HG02870 (cell line): ENCODE results near the gene KCNK16.

Experiments used
- ATAC-seq: cut with Tn5 transposase; IDR thresholded peaks from one replicate; pipeline ENCODE4 v1.9.1; 2021; ENCODE audit warnings: mild to moderate bottlenecking, moderate library complexity; ENCODE audit not compliant: unreplicated experiment

KCNK16 gene

DNA sequence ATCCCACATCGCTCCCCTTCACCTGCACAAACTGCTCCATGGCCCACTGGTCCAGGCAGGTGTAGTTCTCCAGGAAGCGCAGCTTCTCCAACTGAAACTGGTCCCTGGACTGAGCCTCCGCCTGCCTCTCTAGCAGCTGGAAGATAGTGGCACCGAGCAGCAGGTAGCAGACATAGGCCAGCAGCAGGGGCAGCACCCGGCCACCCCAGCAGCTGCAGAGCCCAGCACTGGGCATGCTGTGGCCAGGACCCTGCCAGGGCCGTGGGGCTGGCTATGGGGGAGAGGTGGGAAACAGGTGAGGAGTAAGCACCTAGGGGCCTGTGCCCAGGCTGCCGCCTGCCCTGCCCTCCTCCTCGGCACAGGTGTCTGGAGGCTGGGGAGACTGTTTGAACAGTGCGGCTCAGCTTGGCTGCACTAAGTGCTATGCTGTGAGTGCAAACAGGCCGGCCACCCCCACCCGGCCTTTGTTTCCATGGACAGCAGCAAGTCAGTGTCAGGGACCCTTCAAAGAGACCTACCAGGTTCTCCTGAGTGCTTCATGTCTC lies at the start of gene KCNK16:
TSS of gene KCNK16 (minus strand) at position 397 of the 545 bp plus-strand sequence. CDS start at position 235, 162 bp downstream.
- ATAC-seq = no peak

DNA sequence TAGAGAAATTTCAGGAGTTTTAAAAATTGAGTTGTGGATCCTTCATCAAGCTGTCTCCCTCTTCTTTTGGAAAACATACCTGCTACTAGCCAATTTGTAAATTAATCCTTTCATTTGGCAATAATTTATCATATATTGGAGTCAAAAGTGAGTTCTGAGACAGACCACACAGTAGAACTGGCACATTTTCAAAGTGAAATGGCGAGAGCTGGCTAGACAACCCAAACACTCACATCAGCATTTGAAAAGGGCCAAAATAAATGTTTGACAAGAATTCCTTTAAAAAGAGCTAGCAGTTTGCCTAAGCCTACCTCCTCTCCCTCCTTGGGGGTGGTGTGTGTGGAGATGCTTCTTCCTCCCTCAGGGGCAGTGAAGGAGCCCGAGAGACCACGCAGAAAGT lies 47.9 kb upstream of the KCNK16 start:
- ATAC-seq = no peak

- ATAC-seq = no peak
Measured at GRCh38 chr6:39369987-39370386, 47.5 kb upstream of the KCNK16 start.

DNA sequence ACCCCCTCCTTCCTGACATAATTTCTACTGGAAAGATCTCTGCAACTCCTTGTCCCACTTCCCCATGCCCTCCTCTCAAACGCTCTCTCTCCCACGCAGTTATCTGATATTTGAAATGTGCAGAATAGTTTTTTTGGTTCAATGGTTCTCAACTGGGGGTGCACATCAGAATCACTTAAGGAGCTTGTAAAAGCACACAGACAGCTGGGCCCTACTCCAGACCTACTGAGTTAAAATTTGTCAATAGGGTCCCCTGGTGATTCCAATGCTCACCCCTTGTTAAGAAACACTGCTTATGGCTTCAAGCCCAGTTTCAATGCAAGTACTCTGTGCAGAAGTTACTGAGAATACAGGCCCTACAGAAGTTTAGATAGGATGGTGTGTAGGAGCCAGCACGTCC lies 45.2 kb upstream of the KCNK16 start:
- no peak for ATAC-seq

GRCh38 chr6:39366931-39367618 lies 44.6 kb upstream of the KCNK16 start:
- no peak for ATAC-seq

- no peak for ATAC-seq
Measured at GRCh38 chr6:39365281-39366074, 43.0 kb upstream of the KCNK16 start.

DNA sequence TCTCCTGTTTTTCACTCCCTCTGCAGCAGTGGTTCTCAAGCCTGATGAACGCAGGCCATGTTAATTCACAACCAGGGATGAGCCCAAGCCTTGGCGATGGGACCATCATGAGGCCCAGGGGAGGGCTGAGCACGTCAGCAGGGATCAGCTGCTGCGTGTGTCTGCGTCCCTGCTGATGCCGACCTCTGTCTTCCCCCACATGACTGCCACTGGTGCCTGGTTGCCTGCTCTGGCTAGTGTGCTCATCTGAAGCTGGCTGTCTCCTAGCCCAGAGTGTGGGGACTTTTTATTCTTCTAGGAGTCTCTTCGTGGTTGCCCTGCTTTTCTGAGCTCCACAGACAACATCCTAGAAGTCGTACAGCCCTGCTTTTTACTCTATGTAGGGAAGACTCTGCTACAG lies 40.8 kb upstream of the KCNK16 start:
- ATAC-seq = no peak

- no peak for ATAC-seq
Measured at GRCh38 chr6:39362487-39362865, 40.0 kb upstream of the KCNK16 start.

GRCh38 chr6:39361657-39362486 lies 39.4 kb upstream of the KCNK16 start:
- ATAC-seq = no peak

DNA sequence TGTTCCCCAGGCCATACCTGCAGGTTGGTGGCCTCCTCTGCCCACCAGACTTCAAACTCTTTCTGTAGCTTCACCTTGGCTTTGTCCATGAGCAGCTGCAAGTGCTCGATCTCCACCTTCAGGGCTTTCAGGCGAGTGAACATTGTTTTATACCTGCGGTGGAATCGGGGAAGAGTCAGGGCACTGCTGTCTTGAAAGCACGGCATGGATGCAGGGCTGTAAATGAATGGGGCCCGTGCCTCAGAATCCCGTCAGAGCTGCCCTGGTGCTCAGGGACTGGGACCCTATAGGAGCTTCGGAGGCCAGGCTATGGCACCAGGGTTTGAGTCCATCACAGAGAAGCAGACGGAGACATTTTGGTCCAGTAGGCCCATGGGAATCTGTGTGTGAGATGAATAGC lies 37.9 kb upstream of the KCNK16 start:
- ATAC-seq = no peak

- no peak for ATAC-seq
Measured at GRCh38 chr6:39357998-39358686, 35.6 kb upstream of the KCNK16 start.

DNA sequence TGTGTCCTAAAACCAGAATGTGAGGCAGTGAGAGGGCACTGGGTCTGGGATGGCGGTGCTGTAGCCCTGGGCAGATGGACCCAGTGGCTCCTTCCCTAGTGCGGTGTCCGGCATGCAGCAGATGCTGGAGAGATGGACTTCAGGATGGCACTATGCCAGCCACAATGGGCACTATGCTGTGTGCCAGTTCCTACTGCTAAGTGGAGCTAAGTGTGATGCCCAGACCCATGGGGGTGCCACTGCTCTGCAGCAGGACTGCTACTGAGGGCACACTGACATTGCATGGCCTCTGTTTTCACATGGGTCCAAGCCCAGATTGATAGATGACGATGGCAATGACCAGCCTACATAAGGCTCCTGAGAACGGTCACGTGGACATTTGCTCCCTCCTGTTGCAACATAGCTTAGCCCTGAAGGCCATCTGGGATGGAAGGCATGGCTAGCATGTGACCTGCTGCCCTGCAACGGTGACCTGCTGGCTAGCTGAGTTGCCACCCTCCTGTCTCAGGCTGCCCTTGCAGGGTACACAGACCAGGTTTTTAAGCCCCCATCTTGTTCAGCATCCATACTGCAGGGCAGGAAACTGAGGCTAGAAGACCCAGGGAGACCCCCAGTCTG lies 31.3 kb upstream of the KCNK16 start:
- ATAC-seq = no peak

DNA sequence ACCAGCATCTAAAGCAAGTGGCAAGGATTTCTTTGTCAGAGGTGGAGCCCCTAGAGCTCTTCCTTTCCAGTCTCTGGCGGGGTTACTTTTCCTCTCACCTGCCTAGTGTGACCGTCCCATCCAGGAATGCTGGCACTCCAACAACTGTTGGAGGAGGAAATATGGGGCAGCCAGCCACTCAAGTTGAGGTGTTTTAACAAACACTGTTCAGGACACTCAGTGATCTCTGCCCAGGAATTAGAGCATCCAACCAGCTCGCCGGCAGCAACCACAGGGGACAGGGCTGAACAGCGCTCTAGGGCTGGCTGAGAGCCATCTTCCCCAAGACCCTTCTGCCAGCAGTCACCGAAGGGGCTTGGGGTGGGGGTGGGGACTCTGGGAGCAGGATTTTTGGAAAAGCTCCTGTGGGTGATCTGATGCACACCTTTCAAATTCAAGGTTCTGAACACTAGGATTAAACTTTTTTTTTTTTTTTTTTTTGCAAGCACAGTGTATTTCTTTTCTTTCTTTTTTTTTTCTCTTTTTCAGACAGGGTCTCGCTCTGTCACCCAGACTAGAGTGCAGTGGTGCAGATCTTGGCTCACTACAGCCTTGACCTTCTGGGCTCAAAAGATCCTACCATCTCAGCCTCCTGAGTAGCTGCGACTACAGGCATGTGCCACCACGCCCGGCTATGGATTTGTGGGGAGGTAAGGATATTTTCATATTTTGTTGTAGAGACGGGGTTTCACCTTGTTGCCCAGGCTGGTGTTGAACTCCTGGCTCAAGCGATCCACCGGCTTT lies 28.4 kb upstream of the KCNK16 start:
- no peak for ATAC-seq

GRCh38 chr6:39348740-39349139 lies 26.2 kb upstream of the KCNK16 start:
- ATAC-seq = no peak

DNA sequence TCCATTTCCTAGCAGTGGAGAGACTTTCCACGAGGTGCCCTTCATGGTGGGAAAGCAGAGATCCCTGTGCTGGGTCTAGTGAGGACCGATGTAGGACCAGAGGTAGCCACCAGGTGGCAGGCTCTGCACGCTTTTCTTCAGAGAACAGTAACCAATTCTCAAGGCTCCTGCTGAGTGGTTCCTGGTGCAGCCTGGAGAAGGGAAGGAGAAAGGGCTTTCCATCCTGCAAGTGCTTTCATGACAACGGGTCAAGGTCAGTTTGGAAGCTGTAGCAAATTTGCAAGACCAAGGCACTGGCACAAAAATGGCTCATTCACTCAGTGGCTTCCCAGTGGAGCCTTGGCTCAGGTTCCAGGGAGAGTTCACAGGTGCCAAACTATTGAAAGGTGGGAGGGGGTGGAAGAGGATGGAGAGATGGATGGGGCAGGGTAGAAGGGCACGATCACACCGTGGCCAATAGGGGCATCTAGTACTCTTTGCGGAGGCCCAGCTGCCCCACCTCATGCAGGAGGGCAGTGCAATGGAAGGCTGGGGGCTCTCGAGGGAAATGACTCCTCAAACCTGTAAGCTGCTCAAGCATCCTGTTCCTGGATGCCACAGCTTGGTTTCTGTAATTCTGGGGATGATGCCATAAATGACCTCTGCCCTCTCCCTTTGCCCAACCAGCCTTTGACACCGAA lies 25.5 kb upstream of the KCNK16 start:
- no peak for ATAC-seq

- no peak for ATAC-seq
Measured at GRCh38 chr6:39347206-39347605, 24.7 kb upstream of the KCNK16 start.

GRCh38 chr6:39344821-39345280 lies 22.3 kb upstream of the KCNK16 start:
- ATAC-seq = no peak

- ATAC-seq = no peak
Measured at GRCh38 chr6:39343396-39343870, 20.9 kb upstream of the KCNK16 start.
